Stimulated activated CD8-positive, alpha-beta memory T cell treated with anti-CD3 and anti-CD28 coated beads, Interleukin-15, amount 100 ng/mL, for 48 hours (primary cell): Measurements from ENCODE around the gene CIART.
"Not testable (repeated sequence)": the region's sequence is repeated elsewhere in the genome, so short reads cannot be mapped to it uniquely, and the experiment has no call there.

Experiments used
- DNase-seq, 2 donors: peaks; one replicate each; pipeline ENCODE4 v3.0.0-alpha.2; 2020; ENCODE audit warnings: low read depth in 2 of 2

The CIART gene

DNA sequence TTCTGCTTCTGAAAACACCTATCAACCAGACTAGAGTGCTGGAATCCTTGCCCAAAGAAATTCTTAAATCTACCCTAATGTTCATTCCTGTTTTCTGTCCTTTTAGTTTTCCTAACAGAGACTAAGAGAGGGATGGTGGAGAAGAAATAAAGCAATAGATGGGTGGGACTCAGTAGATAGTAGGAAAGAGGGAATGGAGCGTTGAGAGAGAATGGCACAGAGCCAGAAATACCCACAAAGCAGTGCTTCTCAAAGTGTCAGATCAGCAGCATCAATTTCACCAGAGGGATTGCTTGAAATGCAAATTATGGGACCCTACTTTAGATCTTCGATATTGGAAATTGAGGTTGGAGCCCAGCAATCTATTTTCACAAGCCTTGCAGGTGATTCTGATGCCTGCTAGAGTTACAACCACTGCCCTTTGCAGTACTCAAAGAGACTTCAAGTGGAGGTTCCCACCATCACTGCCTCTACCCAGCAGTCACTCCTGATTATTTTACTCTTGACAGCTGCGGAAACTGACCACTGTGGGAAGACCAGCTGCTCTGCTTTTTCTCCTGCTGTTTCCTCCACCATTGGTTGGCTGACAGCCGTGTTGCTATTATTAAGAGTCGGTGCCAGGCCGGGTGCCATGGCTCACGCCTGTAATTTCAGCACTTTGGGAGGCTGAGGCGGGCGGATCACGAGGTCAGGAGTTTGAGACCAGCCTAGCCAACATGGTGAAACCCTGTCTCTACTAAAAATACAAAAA lies 27.6 kb downstream of the CIART start:
- DNase-seq: no peak

- DNase-seq: no peak
Observed at GRCh38 chr1:150311762-150312161, 29.4 kb downstream of the CIART start.

GRCh38 chr1:150314691-150315090 lies 32.3 kb downstream of the CIART start:
- not testable (repeated sequence) for DNase-seq

GRCh38 chr1:150320667-150320978 lies 38.3 kb downstream of the CIART start:
- DNase-seq: no peak

GRCh38 chr1:150321826-150322166 lies 39.4 kb downstream of the CIART start:
- DNase-seq: no peak

DNA sequence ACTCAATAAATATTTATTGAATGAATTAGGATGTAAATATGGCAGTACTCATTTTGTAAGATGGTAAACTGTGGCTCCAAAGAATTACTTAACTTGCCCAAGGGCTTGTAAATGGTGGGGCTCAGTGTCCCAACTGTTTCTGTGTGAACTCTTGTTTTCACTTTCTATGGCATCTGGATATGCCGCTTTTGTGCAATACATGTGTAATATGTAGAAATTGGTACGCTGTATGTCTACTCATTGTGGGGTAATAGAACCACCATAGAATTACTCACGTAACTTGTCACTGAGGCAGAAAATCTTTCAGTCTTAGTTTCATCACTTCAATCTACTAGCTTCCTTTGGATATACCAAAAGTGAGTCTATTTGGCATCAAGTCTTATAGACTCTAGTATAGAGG lies 40.0 kb downstream of the CIART start:
- DNase-seq: peak in 1 of 2 donors; percentile 8

- DNase-seq: no peak
Observed at GRCh38 chr1:150332651-150333290, 50.4 kb downstream of the CIART start.
